ENCODE data around the gene MYL2. TPM values are rescaled to one million over a fixed set of nuclear protein-coding genes. Genes with fewer than 3 reads are reported as not detected.
"Not testable (repeated sequence)": the region's sequence is repeated elsewhere in the genome, so short reads cannot be mapped to it uniquely, and the experiment has no call there.

Gene MYL2
- not detected in 2 replicates for total RNA-seq

- Mint-ChIP-seq H3K4me3 (ENCODE audit: low read depth) (no peak within 1 kb of the TSS), H3K36me3 (ENCODE audit: low read depth) (no peaks in the 10 kb centered on the region), H3K9me3 (no peaks in the 10 kb centered on the region), H3K27me3 (ENCODE audit: low read depth) (peaks cover 6% of the 10 kb centered on the region), H3K27ac (no peak within 1 kb of the TSS), H3K4me1 (ENCODE audit: low read depth) (no peaks in the 10 kb centered on the region)
- DNase-seq (ENCODE audit: low spot score) = no peak
- intact Hi-C loops (cut with micrococcal nuclease) = no loop called here
Observed at GRCh38 chr12:110920324-110920910, at the start of gene MYL2. TSS of gene MYL2 (minus strand) at chr12:110920579. CDS start at chr12:110920529, 50 bp downstream.

GRCh38 chr12:110966081-110966760 lies 45.8 kb upstream of the MYL2 start:
- no peak for DNase-seq (ENCODE audit: low spot score)
- Mint-ChIP-seq H3K36me3 (ENCODE audit: low read depth) (no peaks in the 10 kb centered on the region), H3K27ac (no peak overlapping the region), H3K27me3 (ENCODE audit: low read depth) (peaks cover 4% of the 10 kb centered on the region), H3K4me3 (ENCODE audit: low read depth) (no peak overlapping the region), H3K4me1 (ENCODE audit: low read depth) (no peaks in the 10 kb centered on the region), H3K9me3 (peaks cover 7% of the 10 kb centered on the region)
- intact Hi-C loops (cut with micrococcal nuclease) = no loop called here

- Mint-ChIP-seq H3K4me1 (ENCODE audit: low read depth) (no peaks in the 10 kb centered on the region), H3K27ac (no peak overlapping the region)
Observed at GRCh38 chr12:110965574-110965973, 45.2 kb upstream of the MYL2 start.

GRCh38 chr12:110960795-110961194 lies 40.4 kb upstream of the MYL2 start:
- H3K4me1 Mint-ChIP-seq (ENCODE audit: low read depth) = no peaks in the 10 kb centered on the region
- H3K4me3 Mint-ChIP-seq (ENCODE audit: low read depth) = no peak overlapping the region
- H3K9me3 Mint-ChIP-seq = no peaks in the 10 kb centered on the region
- no peaks in the 10 kb centered on the region for H3K27me3 Mint-ChIP-seq (ENCODE audit: low read depth)
- H3K36me3 Mint-ChIP-seq (ENCODE audit: low read depth) = no peaks in the 10 kb centered on the region
- DNase-seq (ENCODE audit: low spot score) = no peak
- intact Hi-C loops (cut with micrococcal nuclease) = no loop called here
- no peak overlapping the region for H3K27ac Mint-ChIP-seq

More at GRCh38 chr12:110965574-110965973, 45.2 kb upstream of the MYL2 start:
- H3K4me3 Mint-ChIP-seq (ENCODE audit: low read depth) = no peak overlapping the region
- H3K27me3 Mint-ChIP-seq (ENCODE audit: low read depth) = peaks cover 4% of the 10 kb centered on the region
- DNase-seq (ENCODE audit: low spot score) = no peak
- intact Hi-C loops (cut with micrococcal nuclease) = no loop called here
- peaks cover 2% of the 10 kb centered on the region for H3K9me3 Mint-ChIP-seq
- no peaks in the 10 kb centered on the region for H3K36me3 Mint-ChIP-seq (ENCODE audit: low read depth)

- Mint-ChIP-seq H3K36me3 (ENCODE audit: low read depth) (no peaks in the 10 kb centered on the region), H3K4me3 (ENCODE audit: low read depth) (no peak overlapping the region), H3K9me3 (no peaks in the 10 kb centered on the region), H3K27ac (no peak overlapping the region), H3K27me3 (ENCODE audit: low read depth) (no peaks in the 10 kb centered on the region), H3K4me1 (ENCODE audit: low read depth) (no peaks in the 10 kb centered on the region)
- DNase-seq (ENCODE audit: low spot score) = no peak
- intact Hi-C loops (cut with micrococcal nuclease) = no loop called here
Observed at GRCh38 chr12:110957652-110958051, 37.3 kb upstream of the MYL2 start.

GRCh38 chr12:110957159-110957558 lies 36.8 kb upstream of the MYL2 start:
- Mint-ChIP-seq H3K4me3 (ENCODE audit: low read depth) (no peak overlapping the region), H3K27me3 (ENCODE audit: low read depth) (peaks cover 2% of the 10 kb centered on the region), H3K4me1 (ENCODE audit: low read depth) (no peaks in the 10 kb centered on the region), H3K9me3 (no peaks in the 10 kb centered on the region), H3K36me3 (ENCODE audit: low read depth) (no peaks in the 10 kb centered on the region), H3K27ac (no peak overlapping the region)
- DNase-seq (ENCODE audit: low spot score) = no peak
- intact Hi-C loops (cut with micrococcal nuclease) = no loop called here

GRCh38 chr12:110950867-110951266 lies 30.5 kb upstream of the MYL2 start:
- DNase-seq (ENCODE audit: low spot score); intact Hi-C loops (cut with micrococcal nuclease); H3K4me1 Mint-ChIP-seq (ENCODE audit: low read depth); H3K27ac Mint-ChIP-seq; H3K9me3 Mint-ChIP-seq; H3K4me3 Mint-ChIP-seq (ENCODE audit: low read depth); H3K27me3 Mint-ChIP-seq (ENCODE audit: low read depth); H3K36me3 Mint-ChIP-seq (ENCODE audit: low read depth): not testable (repeated sequence)

- H3K4me3 Mint-ChIP-seq (ENCODE audit: low read depth); intact Hi-C loops (cut with micrococcal nuclease); H3K4me1 Mint-ChIP-seq (ENCODE audit: low read depth); H3K27me3 Mint-ChIP-seq (ENCODE audit: low read depth); H3K27ac Mint-ChIP-seq; H3K9me3 Mint-ChIP-seq; DNase-seq (ENCODE audit: low spot score); H3K36me3 Mint-ChIP-seq (ENCODE audit: low read depth): not testable (repeated sequence)
Observed at GRCh38 chr12:110950466-110950865, 30.1 kb upstream of the MYL2 start.

GRCh38 chr12:110948041-110948440 lies 27.7 kb upstream of the MYL2 start:
- H3K27me3 Mint-ChIP-seq (ENCODE audit: low read depth) = peaks cover 5% of the 10 kb centered on the region
- H3K4me3 Mint-ChIP-seq (ENCODE audit: low read depth) = no peak overlapping the region
- H3K9me3 Mint-ChIP-seq = peaks cover 10% of the 10 kb centered on the region
- H3K4me1 Mint-ChIP-seq (ENCODE audit: low read depth) = no peaks in the 10 kb centered on the region
- no peak for DNase-seq (ENCODE audit: low spot score)
- no peak overlapping the region for H3K27ac Mint-ChIP-seq
- no peaks in the 10 kb centered on the region for H3K36me3 Mint-ChIP-seq (ENCODE audit: low read depth)
- intact Hi-C loops (cut with micrococcal nuclease) = no loop called here

- Mint-ChIP-seq H3K9me3 (peaks cover 10% of the 10 kb centered on the region), H3K27ac (no peak overlapping the region), H3K36me3 (ENCODE audit: low read depth) (no peaks in the 10 kb centered on the region), H3K4me3 (ENCODE audit: low read depth) (no peak overlapping the region), H3K4me1 (ENCODE audit: low read depth) (no peaks in the 10 kb centered on the region), H3K27me3 (ENCODE audit: low read depth) (peaks cover 2% of the 10 kb centered on the region)
- intact Hi-C loops (cut with micrococcal nuclease) = no loop called here
- DNase-seq (ENCODE audit: low spot score) = no peak
Observed at GRCh38 chr12:110943373-110943772, 23.0 kb upstream of the MYL2 start.

GRCh38 chr12:110941391-110941790 lies 21.0 kb upstream of the MYL2 start:
- H3K4me3 Mint-ChIP-seq (ENCODE audit: low read depth) = no peak overlapping the region
- H3K27me3 Mint-ChIP-seq (ENCODE audit: low read depth) = peaks cover 10% of the 10 kb centered on the region
- H3K4me1 Mint-ChIP-seq (ENCODE audit: low read depth) = peaks cover 2% of the 10 kb centered on the region
- H3K9me3 Mint-ChIP-seq = peaks cover 4% of the 10 kb centered on the region
- no peak for DNase-seq (ENCODE audit: low spot score)
- H3K27ac Mint-ChIP-seq = no peak overlapping the region
- no peaks in the 10 kb centered on the region for H3K36me3 Mint-ChIP-seq (ENCODE audit: low read depth)
- intact Hi-C loops (cut with micrococcal nuclease) = no loop called here

- Mint-ChIP-seq H3K4me1 (ENCODE audit: low read depth) (peaks cover 2% of the 10 kb centered on the region), H3K9me3 (no peaks in the 10 kb centered on the region), H3K36me3 (ENCODE audit: low read depth) (no peaks in the 10 kb centered on the region), H3K4me3 (ENCODE audit: low read depth) (no peak overlapping the region), H3K27ac (no peak overlapping the region), H3K27me3 (ENCODE audit: low read depth) (peaks cover 10% of the 10 kb centered on the region)
- intact Hi-C loops (cut with micrococcal nuclease) = no loop called here
- DNase-seq (ENCODE audit: low spot score) = no peak
Observed at GRCh38 chr12:110940933-110941332, 20.6 kb upstream of the MYL2 start.

GRCh38 chr12:110940296-110940695 lies 19.9 kb upstream of the MYL2 start:
- H3K36me3 Mint-ChIP-seq (ENCODE audit: low read depth) = no peaks in the 10 kb centered on the region
- H3K4me1 Mint-ChIP-seq (ENCODE audit: low read depth) = peaks cover 2% of the 10 kb centered on the region
- H3K27me3 Mint-ChIP-seq (ENCODE audit: low read depth) = peaks cover 10% of the 10 kb centered on the region
- H3K9me3 Mint-ChIP-seq = no peaks in the 10 kb centered on the region
- H3K27ac Mint-ChIP-seq = no peak overlapping the region
- intact Hi-C loops (cut with micrococcal nuclease) = no loop called here
- H3K4me3 Mint-ChIP-seq (ENCODE audit: low read depth) = no peak overlapping the region
- DNase-seq (ENCODE audit: low spot score) = no peak

Data from activated T-helper 2 cell treated with anti-CD3 and anti-CD28 coated beads, Interferon-gamma antibody, Interleukin-2, Interleukin-4, amounts not matched to agents 10 μg/mL and 5 μg/mL and 100 μg/mL, durations not matched to agents 14 hours and 24 hours and 36 hours (primary cell).